Measurements from ENCODE around the gene CTDSPL2. TPM values are rescaled to one million over a fixed set of nuclear protein-coding genes. Genes with fewer than 3 reads are reported as not detected.
"Not testable (repeated sequence)": the region's sequence is repeated elsewhere in the genome, so short reads cannot be mapped to it uniquely, and the experiment has no call there.

CTDSPL2 gene
- total RNA-seq, 1 experiment from 2014 or later: 84.5 TPM

- H3K4me3 ChIP-seq (ENCODE audit: insufficient read depth, low read depth, low read length): no peak overlapping the region
- peak; percentile 55 for DNase-seq
- no peaks in the 10 kb centered on the region for H3K27me3 ChIP-seq (ENCODE audit: control insufficient read depth, insufficient read depth, low read length)
- H3K36me3 ChIP-seq (replicated peaks; ENCODE audit: control insufficient read depth, insufficient read depth, low read length): peaks cover 14% of the 10 kb centered on the region
Observed at GRCh38 chr15:44501768-44502366, 74.4 kb downstream of the CTDSPL2 start.

- no peak for DNase-seq
- no peak overlapping the region for H3K4me3 ChIP-seq (ENCODE audit: insufficient read depth, low read depth, low read length)
- peaks cover 2% of the 10 kb centered on the region for H3K36me3 ChIP-seq (replicated peaks; ENCODE audit: control insufficient read depth, insufficient read depth, low read length)
- no peaks in the 10 kb centered on the region for H3K27me3 ChIP-seq (ENCODE audit: control insufficient read depth, insufficient read depth, low read length)
Observed at GRCh38 chr15:44516436-44516835, 89.0 kb downstream of the CTDSPL2 start.

- no peak for DNase-seq
- Histone ChIP-seq H3K27me3 (ENCODE audit: control insufficient read depth, insufficient read depth, low read length) (no peaks in the 10 kb centered on the region), H3K4me3 (ENCODE audit: insufficient read depth, low read depth, low read length) (no peak overlapping the region), H3K36me3 (replicated peaks; ENCODE audit: control insufficient read depth, insufficient read depth, low read length) (peaks cover 8% of the 10 kb centered on the region)
Observed at GRCh38 chr15:44519537-44519936, 92.1 kb downstream of the CTDSPL2 start.

- no peak for DNase-seq
- Histone ChIP-seq H3K27me3 (ENCODE audit: control insufficient read depth, insufficient read depth, low read length) (no peaks in the 10 kb centered on the region), H3K36me3 (replicated peaks; ENCODE audit: control insufficient read depth, insufficient read depth, low read length) (peaks cover 6% of the 10 kb centered on the region), H3K4me3 (ENCODE audit: insufficient read depth, low read depth, low read length) (no peak overlapping the region)
Observed at GRCh38 chr15:44525018-44525417, 97.6 kb downstream of the CTDSPL2 start.

GRCh38 chr15:44527241-44527640 is 99.8 kb downstream of the CTDSPL2 start:
- H3K27me3 ChIP-seq (ENCODE audit: control insufficient read depth, insufficient read depth, low read length): no peaks in the 10 kb centered on the region
- peaks cover 6% of the 10 kb centered on the region for H3K36me3 ChIP-seq (replicated peaks; ENCODE audit: control insufficient read depth, insufficient read depth, low read length)
- no peak overlapping the region for H3K4me3 ChIP-seq (ENCODE audit: insufficient read depth, low read depth, low read length)
- DNase-seq: no peak

- no peak for DNase-seq
- H3K27me3 ChIP-seq (ENCODE audit: control insufficient read depth, insufficient read depth, low read length): no peaks in the 10 kb centered on the region
- H3K36me3 ChIP-seq (replicated peaks; ENCODE audit: control insufficient read depth, insufficient read depth, low read length): no peaks in the 10 kb centered on the region; the same call in 1 of the 2 replicates
- no peak overlapping the region for H3K4me3 ChIP-seq (ENCODE audit: insufficient read depth, low read depth, low read length)
Observed at GRCh38 chr15:44529864-44530604, 102.6 kb downstream of the CTDSPL2 start.

- no peak overlapping the region for H3K4me3 ChIP-seq (ENCODE audit: insufficient read depth, low read depth, low read length)
- H3K27me3 ChIP-seq (ENCODE audit: control insufficient read depth, insufficient read depth, low read length): no peaks in the 10 kb centered on the region
- no peak for DNase-seq
- no peaks in the 10 kb centered on the region; the same call in 1 of the 2 replicates for H3K36me3 ChIP-seq (replicated peaks; ENCODE audit: control insufficient read depth, insufficient read depth, low read length)
Observed at GRCh38 chr15:44530653-44531052, 103.2 kb downstream of the CTDSPL2 start.

GRCh38 chr15:44532275-44532674 is 104.8 kb downstream of the CTDSPL2 start:
- not testable (repeated sequence) for DNase-seq; H3K27me3 ChIP-seq (ENCODE audit: control insufficient read depth, insufficient read depth, low read length); H3K4me3 ChIP-seq (ENCODE audit: insufficient read depth, low read depth, low read length); H3K36me3 ChIP-seq (replicated peaks; ENCODE audit: control insufficient read depth, insufficient read depth, low read length)

GRCh38 chr15:44532689-44533088 is 105.3 kb downstream of the CTDSPL2 start:
- no peaks in the 10 kb centered on the region; the same call in 1 of the 2 replicates for H3K36me3 ChIP-seq (replicated peaks; ENCODE audit: control insufficient read depth, insufficient read depth, low read length)
- DNase-seq: no peak
- no peak overlapping the region for H3K4me3 ChIP-seq (ENCODE audit: insufficient read depth, low read depth, low read length)
- no peaks in the 10 kb centered on the region for H3K27me3 ChIP-seq (ENCODE audit: control insufficient read depth, insufficient read depth, low read length)

- DNase-seq: no peak
- H3K36me3 ChIP-seq (replicated peaks; ENCODE audit: control insufficient read depth, insufficient read depth, low read length): no peaks in the 10 kb centered on the region; the same call in 1 of the 2 replicates
- H3K27me3 ChIP-seq (ENCODE audit: control insufficient read depth, insufficient read depth, low read length): no peaks in the 10 kb centered on the region
- no peak overlapping the region for H3K4me3 ChIP-seq (ENCODE audit: insufficient read depth, low read depth, low read length)
Observed at GRCh38 chr15:44535092-44535491, 107.7 kb downstream of the CTDSPL2 start.

- no peaks in the 10 kb centered on the region for H3K27me3 ChIP-seq (ENCODE audit: control insufficient read depth, insufficient read depth, low read length)
- peak; percentile 47 for DNase-seq
- H3K36me3 ChIP-seq (replicated peaks; ENCODE audit: control insufficient read depth, insufficient read depth, low read length): peaks cover under 1% of the 10 kb centered on the region; the same call in 1 of the 2 replicates
- H3K4me3 ChIP-seq (ENCODE audit: insufficient read depth, low read depth, low read length): peak overlapping the region; percentile 89
Observed at GRCh38 chr15:44535523-44536301, 108.3 kb downstream of the CTDSPL2 start.

- H3K27me3 ChIP-seq (ENCODE audit: control insufficient read depth, insufficient read depth, low read length): no peaks in the 10 kb centered on the region
- peak overlapping the region; percentile 89 for H3K4me3 ChIP-seq (ENCODE audit: insufficient read depth, low read depth, low read length)
- peaks cover 5% of the 10 kb centered on the region; the same call in 1 of the 2 replicates for H3K36me3 ChIP-seq (replicated peaks; ENCODE audit: control insufficient read depth, insufficient read depth, low read length)
- no peak for DNase-seq
Observed at GRCh38 chr15:44536302-44536961, 109.0 kb downstream of the CTDSPL2 start.

- Histone ChIP-seq H3K27me3 (ENCODE audit: control insufficient read depth, insufficient read depth, low read length) (no peaks in the 10 kb centered on the region), H3K4me3 (ENCODE audit: insufficient read depth, low read depth, low read length) (peak within 1 kb of the TSS; percentile 89), H3K36me3 (replicated peaks; ENCODE audit: control insufficient read depth, insufficient read depth, low read length) (peaks cover 5% of the 10 kb centered on the region; the same call in 1 of the 2 replicates)
- DNase-seq: peak; percentile 96
Observed at GRCh38 chr15:44536962-44537734, 109.7 kb downstream of the CTDSPL2 start, which contains the start of gene EIF3J. Gene EIF3J, plus strand, starts transcription at chr15:44537147. Its CDS starts 48 bp downstream, at chr15:44537195.

Data from H7 (cell line).